HG02840 (cell line): ENCODE data around the gene ANKRD17.
A peak's percentile ranks its signal among the peaks of the same experiment; 100 is the strongest.
"Not testable (repeated sequence)": the region's sequence is repeated elsewhere in the genome, so short reads cannot be mapped to it uniquely, and the experiment has no call there.

Source experiments
- ATAC-seq: cut with Tn5 transposase; IDR thresholded peaks from one replicate; pipeline ENCODE4 v1.9.1; 2021; ENCODE audit warnings: mild to moderate bottlenecking, moderate library complexity, moderate number of reproducible peaks; ENCODE audit not compliant: unreplicated experiment, low FRiP score

Gene ANKRD17

DNA sequence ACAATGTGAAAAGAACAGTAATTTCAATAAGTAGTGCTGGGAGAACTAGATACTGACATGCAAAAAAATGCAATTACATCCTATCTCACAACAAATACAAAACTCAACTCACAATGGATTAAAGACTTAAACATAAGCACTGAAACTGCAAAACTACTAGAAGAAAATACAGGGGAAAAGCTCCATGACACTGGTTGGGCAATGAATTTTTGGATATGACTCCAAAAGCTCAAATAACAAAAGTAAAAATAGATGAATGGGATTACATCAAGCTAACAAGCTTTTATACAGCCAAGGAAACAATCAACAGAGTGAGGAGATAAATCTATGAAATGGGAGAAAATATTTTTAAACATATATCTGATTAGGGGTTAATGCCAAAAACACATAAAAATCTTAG, 53.1 kb downstream of the ANKRD17 start:
- ATAC-seq: no peak

- ATAC-seq: not testable (repeated sequence)
Measured at GRCh38 chr4:73203976-73204375, 54.6 kb downstream of the ANKRD17 start.

- ATAC-seq: no peak
Measured at GRCh38 chr4:73197220-73197619, 61.4 kb downstream of the ANKRD17 start.

GRCh38 chr4:73194064-73194463, 64.5 kb downstream of the ANKRD17 start:
- no peak for ATAC-seq

GRCh38 chr4:73193659-73194058, 64.9 kb downstream of the ANKRD17 start:
- ATAC-seq: no peak

DNA sequence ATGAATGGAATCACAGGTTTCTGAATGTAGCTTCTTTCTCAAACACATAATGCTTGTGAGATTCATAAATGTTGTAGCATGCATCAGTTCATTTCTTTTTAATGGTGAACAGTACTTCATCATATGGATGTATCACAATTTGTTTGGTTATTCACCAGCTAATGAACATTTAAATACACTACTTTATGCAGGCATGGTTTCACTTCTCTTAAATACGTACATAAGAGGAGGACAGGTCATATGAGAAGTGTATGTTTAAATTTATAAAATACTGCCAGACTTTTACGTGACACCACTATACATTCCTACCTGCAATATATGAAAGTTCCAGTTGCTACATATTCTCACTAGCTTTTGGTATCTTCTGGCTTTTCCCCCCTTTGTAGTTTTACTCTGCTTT, 65.4 kb downstream of the ANKRD17 start:
- ATAC-seq: peak; percentile 60

GRCh38 chr4:73189274-73189810, 69.3 kb downstream of the ANKRD17 start:
- no peak for ATAC-seq

DNA sequence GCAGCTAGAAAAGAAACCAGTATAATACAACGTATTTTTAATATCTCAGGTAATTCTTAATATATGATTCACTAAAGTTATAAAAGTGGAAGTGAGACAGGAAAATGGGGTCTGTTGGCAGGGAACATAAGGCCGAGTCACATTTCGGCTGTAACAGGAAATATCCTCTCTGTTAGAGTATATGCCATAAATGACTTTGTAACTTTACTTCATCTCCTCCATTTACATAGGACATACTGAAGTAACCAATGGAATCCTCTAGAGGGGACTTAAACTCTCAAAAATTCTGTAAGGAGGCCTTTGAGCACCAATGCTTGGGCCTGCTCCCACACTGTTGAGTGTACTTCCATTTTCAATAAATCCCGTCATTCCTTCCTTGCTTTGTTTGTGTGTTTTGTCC, 71.3 kb downstream of the ANKRD17 start:
- no peak for ATAC-seq

DNA sequence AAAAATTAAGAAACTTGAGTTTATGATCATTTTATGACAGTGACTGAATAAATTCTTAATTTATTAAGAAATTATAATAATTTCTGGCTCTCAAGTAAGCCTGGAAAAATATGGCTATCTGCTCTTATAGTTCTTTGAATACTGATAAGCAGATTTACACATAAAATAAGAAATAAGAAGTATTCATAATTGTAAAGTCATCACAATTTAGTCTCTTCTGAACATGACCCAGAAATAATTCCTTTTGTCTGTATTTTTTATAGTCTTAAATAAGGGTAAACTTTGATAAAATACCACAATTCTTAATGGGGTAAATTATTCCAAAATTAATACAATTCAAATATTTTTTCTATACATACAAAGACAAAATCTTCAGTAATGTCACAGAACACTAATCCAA, 72.7 kb downstream of the ANKRD17 start:
- no peak for ATAC-seq

GRCh38 chr4:73181231-73181630, 77.4 kb downstream of the ANKRD17 start:
- ATAC-seq: no peak

DNA sequence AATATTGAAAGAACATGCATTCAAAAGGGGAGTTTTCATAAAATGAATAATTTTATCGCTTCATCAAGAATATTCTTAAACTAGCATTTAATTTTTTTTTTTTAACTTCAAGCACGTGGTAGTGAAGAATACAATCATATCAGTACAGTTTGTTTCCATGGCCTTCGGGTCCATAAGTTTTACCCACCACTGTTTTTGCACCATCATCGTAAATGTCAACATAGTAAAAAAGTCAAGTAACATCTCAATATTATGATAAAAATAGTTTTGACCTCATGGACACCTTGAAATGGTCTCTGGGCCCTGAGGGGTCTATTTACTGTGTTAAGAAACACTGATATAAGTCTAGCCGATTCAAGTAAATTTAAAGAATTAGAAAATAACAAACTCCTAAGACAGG, 80.2 kb downstream of the ANKRD17 start:
- ATAC-seq: no peak

GRCh38 chr4:73172161-73172560, 86.4 kb downstream of the ANKRD17 start:
- ATAC-seq: no peak

GRCh38 chr4:73170518-73171198, 87.9 kb downstream of the ANKRD17 start:
- no peak for ATAC-seq

GRCh38 chr4:73166212-73166611, 92.4 kb downstream of the ANKRD17 start:
- ATAC-seq: no peak

GRCh38 chr4:73161527-73162185, 96.9 kb downstream of the ANKRD17 start:
- ATAC-seq: no peak

- no peak for ATAC-seq
Measured at GRCh38 chr4:73156394-73156793, 102.2 kb downstream of the ANKRD17 start.

DNA sequence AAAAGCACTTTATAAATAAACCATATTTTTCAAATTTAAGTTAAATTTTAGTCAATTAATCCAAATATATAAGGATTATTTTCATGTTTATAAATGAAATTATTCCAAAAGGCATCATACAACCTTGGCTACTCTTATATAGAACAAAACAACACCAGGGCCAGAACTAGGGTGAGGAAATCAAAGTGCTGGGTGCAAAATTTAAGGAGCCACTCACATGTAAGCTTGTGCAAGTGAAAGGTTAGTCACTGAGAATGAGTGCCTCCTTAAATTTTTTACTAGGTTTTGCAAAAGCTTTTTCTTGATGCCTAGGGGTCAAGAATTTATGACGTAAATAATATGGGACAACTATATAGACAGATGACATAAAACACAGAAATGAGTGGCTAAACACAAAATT, 105.7 kb downstream of the ANKRD17 start:
- ATAC-seq: no peak

DNA sequence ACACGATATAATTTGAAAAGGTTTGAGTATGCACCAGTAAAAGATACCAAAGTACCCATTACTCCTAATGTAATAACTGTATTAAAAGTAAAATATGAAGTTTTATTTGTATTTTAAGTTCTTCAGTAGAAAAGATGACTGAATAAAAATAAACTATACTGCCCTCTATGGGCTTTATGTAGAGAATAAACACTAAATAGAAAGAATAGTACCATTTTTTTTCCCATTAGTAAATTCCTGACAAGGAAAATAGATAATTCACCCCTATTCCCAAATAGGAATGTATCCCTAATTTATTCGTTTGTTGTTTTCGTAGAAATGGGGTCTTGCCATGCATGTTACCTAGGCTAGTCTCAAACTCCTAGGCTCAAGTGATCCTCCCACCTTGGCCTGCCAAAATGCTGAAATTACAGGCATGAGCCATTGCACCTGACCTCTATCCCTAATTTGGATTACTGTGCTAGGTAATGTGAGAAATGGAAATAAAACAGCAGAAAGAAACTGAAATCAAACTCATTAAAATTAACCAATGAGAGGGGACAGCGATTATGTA, 115.5 kb downstream of the ANKRD17 start:
- no peak for ATAC-seq

- no peak for ATAC-seq
Measured at GRCh38 chr4:73139991-73140390, 118.6 kb downstream of the ANKRD17 start.

- ATAC-seq: no peak
Measured at GRCh38 chr4:73139245-73139644, 119.4 kb downstream of the ANKRD17 start.

- no peak for ATAC-seq
Measured at GRCh38 chr4:73137121-73137520, 121.5 kb downstream of the ANKRD17 start.

DNA sequence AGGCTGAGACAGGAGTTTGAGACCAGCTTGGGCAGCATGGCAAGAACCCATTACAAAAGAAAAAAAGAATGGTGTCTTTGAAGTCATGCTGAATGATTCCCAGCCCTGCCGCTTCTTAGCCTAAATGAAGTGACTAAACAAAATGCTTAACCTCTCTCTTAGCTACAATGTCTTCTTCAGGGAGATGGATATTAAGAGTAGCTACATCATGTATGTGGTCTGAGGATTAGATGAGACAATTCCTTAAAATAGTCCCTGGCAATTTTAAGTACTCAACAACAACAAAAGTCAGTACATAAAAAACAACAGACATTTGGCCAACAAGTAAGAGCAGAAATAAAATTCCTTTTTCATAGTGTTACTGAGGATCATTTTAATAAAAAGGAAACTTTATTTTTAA, 124.8 kb downstream of the ANKRD17 start:
- ATAC-seq: no peak
